ENCODE results near the gene BRSK2. TPM values are rescaled to one million over a fixed set of nuclear protein-coding genes. Genes with fewer than 3 reads are reported as not detected.

BRSK2 gene
- total RNA-seq, 4 donors from 2014 or later = 1.4 to 8.6 (median 2.0) TPM

DNA sequence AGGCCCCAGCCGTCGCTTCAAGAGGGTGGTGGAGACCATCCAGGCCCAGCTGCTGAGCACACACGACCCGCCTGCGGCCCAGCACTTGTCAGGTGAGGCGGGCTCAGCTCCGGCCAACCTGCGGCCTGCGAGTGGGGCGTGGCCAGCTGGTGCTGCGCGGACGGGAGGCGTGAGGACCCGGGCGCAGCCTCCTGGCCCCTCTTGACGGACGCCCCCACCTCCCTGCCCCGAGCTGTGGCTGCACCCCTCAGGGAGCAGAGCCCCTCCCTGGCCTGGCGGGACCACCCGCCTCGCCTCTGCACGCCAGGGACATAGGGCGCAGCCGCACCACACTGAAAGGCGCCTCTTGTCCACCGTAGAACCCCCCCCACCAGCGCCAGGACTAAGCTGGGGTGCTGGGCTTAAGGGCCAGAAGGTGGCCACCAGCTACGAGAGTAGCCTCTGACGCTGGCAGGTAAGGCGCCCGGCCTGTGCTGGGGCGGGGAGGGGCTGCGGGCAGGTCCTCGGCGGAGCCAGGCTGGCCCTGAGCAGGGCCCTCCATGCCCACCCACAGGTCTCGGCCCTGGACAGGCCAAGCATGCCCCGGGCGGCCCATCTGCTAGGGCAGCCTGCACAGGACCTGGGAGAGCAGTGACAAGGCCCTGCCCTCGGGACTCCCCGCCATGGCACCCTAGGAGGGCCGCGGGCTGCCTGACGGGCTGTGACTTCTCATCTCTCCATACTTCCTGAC is 67.0 kb downstream of the BRSK2 start:
- Histone ChIP-seq H3K4me1 (peaks cover 0 to 65% (median 31%) of the 10 kb centered on the region in 3 donors), H3K9me3 (no peaks in the 10 kb centered on the region), H3K27ac (peak overlapping the region in 1 of 4 donors; percentile 11), H3K36me3 (no peaks in the 10 kb centered on the region), H3K4me3 (no peak overlapping the region), H3K27me3 (no peaks in the 10 kb centered on the region)
- ATAC-seq = no peak
- no peak for TF ChIP-seq POLR2AphosphoS5 (IDR thresholded peaks at IDR 0.05)
- no peak for TF ChIP-seq POLR2A (IDR thresholded peaks at IDR 0.05)
- TF ChIP-seq, protein P1, sequence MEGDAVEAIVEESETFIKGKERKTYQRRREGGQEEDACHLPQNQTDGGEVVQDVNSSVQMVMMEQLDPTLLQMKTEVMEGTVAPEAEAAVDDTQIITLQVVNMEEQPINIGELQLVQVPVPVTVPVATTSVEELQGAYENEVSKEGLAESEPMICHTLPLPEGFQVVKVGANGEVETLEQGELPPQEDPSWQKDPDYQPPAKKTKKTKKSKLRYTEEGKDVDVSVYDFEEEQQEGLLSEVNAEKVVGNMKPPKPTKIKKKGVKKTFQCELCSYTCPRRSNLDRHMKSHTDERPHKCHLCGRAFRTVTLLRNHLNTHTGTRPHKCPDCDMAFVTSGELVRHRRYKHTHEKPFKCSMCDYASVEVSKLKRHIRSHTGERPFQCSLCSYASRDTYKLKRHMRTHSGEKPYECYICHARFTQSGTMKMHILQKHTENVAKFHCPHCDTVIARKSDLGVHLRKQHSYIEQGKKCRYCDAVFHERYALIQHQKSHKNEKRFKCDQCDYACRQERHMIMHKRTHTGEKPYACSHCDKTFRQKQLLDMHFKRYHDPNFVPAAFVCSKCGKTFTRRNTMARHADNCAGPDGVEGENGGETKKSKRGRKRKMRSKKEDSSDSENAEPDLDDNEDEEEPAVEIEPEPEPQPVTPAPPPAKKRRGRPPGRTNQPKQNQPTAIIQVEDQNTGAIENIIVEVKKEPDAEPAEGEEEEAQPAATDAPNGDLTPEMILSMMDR (IDR thresholded peaks at IDR 0.05) = no peak
- WGBS, 2 donors (ENCODE audit: low coverage in 1 of 2) = no CpG with 5 or more reads among the region's 44 CpGs

DNA sequence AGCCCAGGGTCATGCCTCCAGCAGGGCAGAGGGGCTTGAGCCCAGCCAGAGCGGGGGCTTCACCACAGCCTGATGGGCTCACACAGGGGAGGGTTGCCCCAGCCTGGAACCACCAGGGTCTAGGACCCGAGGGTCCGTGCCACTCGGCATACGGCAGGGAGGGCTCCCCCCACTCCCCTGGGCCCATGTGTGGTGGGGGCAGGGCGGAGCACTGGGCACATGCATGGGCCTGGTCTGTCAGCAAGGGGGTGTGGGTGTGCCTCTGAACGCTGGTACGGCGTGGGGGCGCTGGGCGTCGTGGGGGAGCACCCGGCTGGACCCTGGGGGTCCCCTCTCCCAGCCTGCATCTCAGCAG is 67.6 kb downstream of the BRSK2 start:
- H3K4me1 ChIP-seq = peaks cover 0 to 70% (median 31%) of the 10 kb centered on the region in 3 donors
- no CpG with 5 or more reads among the region's 13 CpGs for WGBS, 2 donors (ENCODE audit: low coverage in 1 of 2)
- TF ChIP-seq EP300 (IDR thresholded peaks at IDR 0.05) (no peak), POLR2AphosphoS5 (IDR thresholded peaks at IDR 0.05) (no peak), POLR2A (IDR thresholded peaks at IDR 0.05) (no peak)
- TF ChIP-seq, protein P1 (IDR thresholded peaks at IDR 0.05) = no peak
- no peak overlapping the region for H3K4me3 ChIP-seq
- no peaks in the 10 kb centered on the region for H3K36me3 ChIP-seq
- no peaks in the 10 kb centered on the region for H3K9me3 ChIP-seq
- no peaks in the 10 kb centered on the region for H3K27me3 ChIP-seq
- no peak for ATAC-seq
- H3K27ac ChIP-seq = peak overlapping the region in 2 of 4 donors; percentile 93

DNA sequence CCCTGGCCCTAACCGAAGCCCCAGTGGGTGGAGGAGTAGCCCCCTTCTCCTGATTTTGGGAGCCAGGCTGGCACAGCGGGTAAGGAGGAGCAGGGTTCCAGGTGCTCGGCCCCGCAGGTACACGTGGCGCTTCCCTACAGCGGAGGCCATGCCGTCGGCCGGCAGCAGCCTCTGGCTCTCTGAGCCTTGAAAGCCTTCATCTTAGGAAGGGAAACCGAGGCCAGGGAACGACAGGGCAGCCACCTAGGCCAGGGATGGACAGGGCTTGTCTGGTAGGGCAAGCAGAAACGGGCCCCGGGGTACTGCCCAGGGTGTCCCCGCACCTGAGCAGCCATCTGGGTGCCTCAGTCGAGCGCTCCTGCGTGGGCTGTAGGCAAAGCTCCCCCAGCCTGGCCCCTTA is 68.1 kb downstream of the BRSK2 start:
- Histone ChIP-seq H3K36me3 (peaks cover 0 to 2% of the 10 kb centered on the region in 2 donors), H3K27ac (peak overlapping the region in 3 of 4 donors; percentile 87 to 93 (median 93)), H3K9me3 (no peaks in the 10 kb centered on the region), H3K4me3 (no peak overlapping the region), H3K27me3 (no peaks in the 10 kb centered on the region), H3K4me1 (peaks cover 0 to 70% (median 31%) of the 10 kb centered on the region in 3 donors)
- ATAC-seq = no peak
- TF ChIP-seq, protein P1 (IDR thresholded peaks at IDR 0.05) = no peak
- TF ChIP-seq POLR2A (IDR thresholded peaks at IDR 0.05) (no peak), EP300 (IDR thresholded peaks at IDR 0.05) (no peak), POLR2AphosphoS5 (IDR thresholded peaks at IDR 0.05) (no peak)
- WGBS, 2 donors (ENCODE audit: low coverage in 1 of 2) = 80% methylated on average over 1 of the region's 18 CpGs; no CpG with 5 or more reads in 1 of the 2 donors

DNA sequence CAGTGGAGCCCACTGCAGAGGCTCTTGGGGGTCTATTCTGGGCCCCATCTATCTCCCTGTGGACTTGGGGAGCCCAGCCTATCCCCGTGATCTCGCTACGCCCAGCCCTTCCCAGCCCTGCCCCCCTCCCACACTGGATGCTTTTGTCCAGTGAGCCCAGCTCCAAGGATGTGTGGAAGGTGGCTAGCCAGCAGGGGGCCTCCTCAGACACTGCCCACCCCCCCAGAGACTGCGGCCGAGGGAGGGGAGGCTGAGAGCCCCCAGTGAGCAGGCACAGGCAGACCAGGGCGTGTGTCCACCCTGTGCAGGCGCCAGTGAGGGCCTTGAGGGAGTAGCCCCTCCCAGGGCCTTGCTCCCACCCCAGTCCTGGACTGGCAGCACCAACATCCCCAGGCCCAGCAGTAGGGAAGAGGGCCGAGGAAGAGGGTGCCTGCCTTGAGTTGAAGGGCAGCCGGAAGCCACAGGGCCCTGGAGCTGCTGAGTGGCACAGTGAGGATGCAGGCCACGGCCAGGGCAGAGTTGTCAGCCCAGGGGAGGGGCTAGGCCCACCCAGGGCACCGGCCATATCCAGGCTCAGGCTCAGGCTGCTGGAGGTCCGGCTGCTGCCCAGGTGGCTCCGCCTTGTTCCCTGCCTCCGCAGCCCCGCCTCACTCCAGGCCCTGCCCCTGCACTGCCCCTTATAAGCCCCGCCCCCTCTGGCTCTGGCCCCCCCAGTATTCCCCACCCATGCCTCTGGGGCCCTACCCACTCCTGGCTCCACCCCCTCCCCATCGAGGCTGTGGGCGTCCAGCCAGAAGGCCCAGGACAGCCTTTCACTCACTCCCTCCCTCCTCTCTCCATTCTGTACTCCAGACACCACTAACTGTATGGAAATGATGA is 68.8 kb downstream of the BRSK2 start:
- TF ChIP-seq POLR2AphosphoS5 (IDR thresholded peaks at IDR 0.05) = peak; percentile 61
- TF ChIP-seq EP300 (IDR thresholded peaks at IDR 0.05) = no peak
- TF ChIP-seq, protein P1 (IDR thresholded peaks at IDR 0.05) = peak in 3 of 4 experiments; percentile 45 to 55 (median 50)
- no peak for TF ChIP-seq POLR2A (IDR thresholded peaks at IDR 0.05)
- peaks cover 0 to 9% of the 10 kb centered on the region in 2 donors for H3K36me3 ChIP-seq
- 30 to 50% methylated on average over 7 of the region's 18 CpGs for WGBS, 2 donors (ENCODE audit: low coverage in 1 of 2)
- H3K4me3 ChIP-seq = peak overlapping the region in 1 of 2 donors; percentile 50
- H3K27me3 ChIP-seq = no peaks in the 10 kb centered on the region
- H3K4me1 ChIP-seq = peaks cover 0 to 69% (median 31%) of the 10 kb centered on the region in 3 donors
- peak overlapping the region; percentile 83 to 93 (median 90) for H3K27ac ChIP-seq
- ATAC-seq = peak; percentile 70
- no peaks in the 10 kb centered on the region for H3K9me3 ChIP-seq

Data from gastroesophageal sphincter (tissue), 4 donors.